Stimulated activated CD8-positive, alpha-beta memory T cell treated with anti-CD3 and anti-CD28 coated beads, Interleukin-4, amount 100 ng/mL, for 48 hours (primary cell): ENCODE data around the gene PDXK.

Source experiments
- DNase-seq: peaks from one replicate; pipeline ENCODE4 v3.0.0-alpha.2; 2020

PDXK gene

GRCh38 chr21:43744725-43745124, 25.8 kb downstream of the PDXK start:
- DNase-seq: no peak

GRCh38 chr21:43745772-43746517, 27.0 kb downstream of the PDXK start:
- no peak for DNase-seq

GRCh38 chr21:43748622-43749021, 29.7 kb downstream of the PDXK start:
- no peak for DNase-seq

- no peak for DNase-seq
These were observed 30.8 kb downstream of the PDXK start for GRCh38 chr21:43749651-43750262.

GRCh38 chr21:43750339-43751033, 31.6 kb downstream of the PDXK start:
- DNase-seq: no peak

GRCh38 chr21:43751955-43752591, 33.1 kb downstream of the PDXK start:
- DNase-seq: no peak

GRCh38 chr21:43752758-43753438, 34.0 kb downstream of the PDXK start:
- no peak for DNase-seq

GRCh38 chr21:43753439-43753799, 34.5 kb downstream of the PDXK start:
- DNase-seq: no peak

GRCh38 chr21:43754948-43755781, 36.2 kb downstream of the PDXK start:
- DNase-seq: no peak

- no peak for DNase-seq
These were observed 37.1 kb downstream of the PDXK start for GRCh38 chr21:43755820-43756594.

- no peak for DNase-seq
These were observed 38.7 kb downstream of the PDXK start for GRCh38 chr21:43757601-43758000.

- DNase-seq: no peak
These were observed 39.2 kb downstream of the PDXK start for GRCh38 chr21:43758111-43758641.

GRCh38 chr21:43758811-43759210, 39.9 kb downstream of the PDXK start:
- no peak for DNase-seq

GRCh38 chr21:43759651-43760050, 40.7 kb downstream of the PDXK start:
- no peak for DNase-seq

- DNase-seq: no peak
These were observed 41.5 kb downstream of the PDXK start for GRCh38 chr21:43760391-43760958.

GRCh38 chr21:43761886-43762285, 43.0 kb downstream of the PDXK start:
- DNase-seq: no peak

- DNase-seq: no peak
These were observed 43.6 kb downstream of the PDXK start for GRCh38 chr21:43762303-43763128.

- DNase-seq: no peak
These were observed 45.1 kb downstream of the PDXK start for GRCh38 chr21:43763901-43764523.
